Ovary (tissue), 3 donors: Measurements from ENCODE around the gene SVOPL.

Experiments used
- CTCF ChIP-seq, 3 donors: fragments of 450-650 bp in 2 of 3; fragments of 200-600 bp in 1 of 3; IDR thresholded peaks; one replicate each; pipeline versions ENCODE4 v1.5.1 to v1.8.0; 2016 to 2022; ENCODE audit warnings: antibody characterized with exemption in 3 of 3, mild to moderate bottlenecking in 1 of 3
- POLR2A ChIP-seq: fragments of 450-650 bp; IDR thresholded peaks from one replicate; pipeline ENCODE4 v1.6.1; 2017; ENCODE audit warnings: antibody characterized with exemption, mild to moderate bottlenecking, moderate library complexity
- donor health status: DM: no; HTN: no; CAD: no.

- no peak for TF ChIP-seq CTCF (IDR thresholded peaks at IDR 0.05)
- no peak for TF ChIP-seq POLR2A
These were observed 34.2 kb upstream of the SVOPL start for GRCh38 chr7:138735399-138735798.
